Measurements from ENCODE around the gene NKIRAS1.
"Not testable (repeated sequence)": the region's sequence is repeated elsewhere in the genome, so short reads cannot be mapped to it uniquely, and the experiment has no call there.

Gene NKIRAS1

DNA sequence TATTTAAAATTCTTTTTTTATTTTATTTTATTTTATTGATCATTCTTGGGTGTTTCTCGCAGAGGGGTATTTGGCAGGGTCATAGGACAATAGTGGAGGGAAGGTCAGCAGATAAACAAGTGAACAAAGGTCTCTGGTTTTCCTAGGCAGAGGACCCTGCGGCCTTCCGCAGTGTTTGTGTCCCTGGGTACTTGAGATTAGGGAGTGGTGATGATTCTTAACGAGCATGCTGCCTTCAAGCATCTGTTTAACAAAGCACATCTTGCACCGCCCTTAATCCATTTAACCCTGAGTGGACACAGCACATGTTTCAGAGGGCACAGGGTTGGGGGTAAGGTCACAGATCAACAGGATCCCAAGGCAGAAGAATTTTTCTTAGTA lies 46.1 kb downstream of the NKIRAS1 start:
- not testable (repeated sequence) for DNase-seq (ENCODE audit: low read depth in 2 of 2)

DNA sequence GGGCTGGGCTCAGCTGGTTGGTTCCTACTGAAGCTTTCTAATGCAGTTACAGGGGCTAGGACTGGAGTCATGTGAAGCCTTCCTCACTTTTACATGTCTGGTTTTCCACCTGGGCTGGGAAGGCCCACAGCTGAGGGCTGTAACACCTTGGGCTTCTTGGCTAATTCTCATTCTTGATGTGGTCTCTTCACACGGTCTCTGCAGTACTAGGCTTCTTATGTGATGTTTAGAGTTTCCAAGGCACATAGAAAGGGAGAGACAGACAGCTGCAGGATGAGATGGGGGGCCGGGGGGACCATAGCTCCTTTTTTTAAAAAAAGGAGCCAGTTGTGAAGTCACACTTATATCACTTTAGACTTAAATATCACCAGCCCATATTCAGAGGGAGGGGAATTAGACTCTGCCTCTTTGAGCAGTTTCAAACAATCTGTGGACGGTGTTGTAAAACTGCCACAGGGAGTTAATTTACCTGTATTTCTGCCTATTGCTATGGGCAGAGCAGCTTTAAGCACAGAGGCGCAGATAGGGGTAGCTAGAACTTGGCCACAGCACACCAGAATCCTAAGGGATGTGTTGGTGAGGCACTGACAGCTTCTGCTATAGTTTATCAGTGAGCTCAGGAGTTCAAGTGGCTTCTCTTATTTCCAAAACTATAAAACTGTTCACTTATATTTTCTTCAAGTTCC lies 46.7 kb downstream of the NKIRAS1 start:
- DNase-seq (ENCODE audit: low read depth in 2 of 2): no peak

DNA sequence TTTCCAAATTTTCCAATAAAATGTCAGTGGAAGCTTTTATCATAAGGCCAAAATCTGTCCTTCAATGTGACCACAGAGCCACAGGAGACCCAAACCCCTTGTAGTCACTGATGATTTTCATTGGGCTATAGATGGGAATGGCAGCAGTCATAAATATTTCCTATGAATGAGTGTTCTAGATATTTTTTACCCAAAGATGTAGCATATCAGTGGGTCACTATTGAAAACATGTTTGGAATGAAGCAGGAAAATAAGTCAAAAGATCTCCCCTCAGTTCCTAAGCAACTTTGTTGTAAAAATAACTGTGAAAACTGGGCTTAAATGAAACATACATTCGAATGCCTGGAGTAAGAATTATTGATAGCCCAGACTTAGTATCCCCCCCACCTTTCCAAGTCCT lies 49.0 kb downstream of the NKIRAS1 start:
- DNase-seq (ENCODE audit: low read depth in 2 of 2): no peak

DNA sequence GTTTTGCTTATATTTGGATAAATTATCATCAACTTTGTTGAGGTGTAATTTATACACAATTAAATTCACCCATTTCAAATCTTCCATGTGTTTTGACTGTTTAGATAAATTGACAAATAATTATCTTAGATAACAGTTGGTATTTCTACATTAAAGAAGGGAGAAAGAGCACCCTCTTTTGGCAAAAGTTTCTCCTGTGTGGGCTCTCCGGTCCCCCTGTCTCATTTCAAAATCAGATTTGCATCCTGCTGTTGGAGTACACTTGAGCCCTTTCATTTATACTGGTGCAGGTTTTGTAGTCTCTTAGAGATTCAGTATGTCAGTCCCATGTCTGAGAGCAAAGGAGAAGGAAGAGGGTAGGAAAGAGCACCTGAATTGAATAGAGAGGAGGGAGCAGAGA lies 49.4 kb downstream of the NKIRAS1 start:
- no peak for DNase-seq (ENCODE audit: low read depth in 2 of 2)

DNA sequence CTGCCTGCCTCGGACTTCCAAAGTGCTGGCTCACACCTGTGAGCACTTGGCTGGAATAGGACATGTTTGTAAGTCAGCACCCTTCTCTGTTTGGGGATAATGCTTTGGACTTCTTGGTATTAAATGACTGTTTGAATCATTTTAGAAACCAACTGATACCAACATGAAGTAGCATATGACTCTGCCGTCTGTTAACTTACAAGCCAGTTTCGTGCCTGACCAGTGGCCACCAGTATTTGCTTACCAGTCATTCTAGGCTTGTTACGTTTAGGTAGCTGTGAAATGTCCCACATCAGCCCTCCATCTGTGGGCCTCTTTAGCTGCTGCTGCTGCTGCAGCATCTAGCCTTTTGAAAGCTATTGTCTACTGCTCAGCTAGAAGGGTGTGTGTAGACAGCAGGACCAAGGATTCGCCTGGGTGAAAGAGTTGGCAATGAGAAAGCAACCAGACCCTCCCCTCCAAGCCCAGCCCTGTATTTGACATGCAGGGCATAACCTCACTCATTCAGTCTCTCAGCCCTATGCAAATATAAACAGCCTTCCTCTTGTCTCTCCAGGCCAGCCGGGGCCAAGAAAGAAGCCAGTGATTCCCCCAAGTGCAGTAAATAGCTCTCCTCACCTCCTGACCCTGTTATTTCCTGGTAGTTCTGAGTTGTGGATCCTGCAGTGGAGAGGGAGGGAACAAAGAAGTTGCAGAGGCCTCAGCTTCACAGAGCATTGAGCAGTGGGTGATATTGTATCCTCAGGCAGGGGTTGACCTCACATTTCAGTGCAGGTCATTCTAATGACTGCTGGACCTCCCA lies 51.0 kb downstream of the NKIRAS1 start:
- no peak for DNase-seq (ENCODE audit: low read depth in 2 of 2)

DNA sequence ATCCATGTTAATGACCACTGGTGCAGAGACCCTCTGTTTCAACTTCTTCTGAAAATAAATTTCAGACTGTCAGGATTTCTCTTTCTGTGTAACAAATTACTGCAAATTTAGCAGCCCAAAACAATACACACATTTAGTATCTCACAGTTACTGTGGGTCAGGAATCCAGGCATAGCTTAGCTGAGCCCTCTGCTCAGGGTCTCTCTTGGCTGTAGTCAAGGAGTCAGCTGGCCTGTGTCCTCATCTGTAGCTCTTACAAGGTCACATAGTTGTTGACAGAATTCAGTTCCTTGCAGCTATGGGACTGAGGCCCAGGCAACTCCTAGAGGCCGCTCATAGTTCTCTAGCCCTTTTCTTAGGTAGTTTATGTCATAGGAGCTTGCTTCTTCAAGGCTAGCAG lies 51.9 kb downstream of the NKIRAS1 start:
- no peak for DNase-seq (ENCODE audit: low read depth in 2 of 2)

DNA sequence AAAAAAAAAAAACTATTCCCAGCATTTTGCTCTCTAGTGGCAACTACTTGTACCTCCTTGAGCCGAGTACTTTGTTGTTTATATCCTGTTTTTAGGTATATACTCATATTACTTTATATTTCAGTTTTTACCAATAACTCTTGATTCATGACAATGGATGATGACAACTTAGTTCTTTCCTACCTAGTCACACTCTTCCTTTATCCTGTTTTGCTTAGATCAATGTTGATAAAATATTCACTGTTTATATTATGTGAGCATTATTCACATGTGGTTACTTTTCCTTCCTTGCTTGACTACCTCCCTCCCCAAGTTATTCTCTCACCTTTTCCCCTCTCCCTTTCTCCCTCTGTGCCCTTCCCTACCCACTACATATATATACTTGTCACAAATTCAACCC lies 53.7 kb downstream of the NKIRAS1 start:
- no peak for DNase-seq (ENCODE audit: low read depth in 2 of 2)

DNA sequence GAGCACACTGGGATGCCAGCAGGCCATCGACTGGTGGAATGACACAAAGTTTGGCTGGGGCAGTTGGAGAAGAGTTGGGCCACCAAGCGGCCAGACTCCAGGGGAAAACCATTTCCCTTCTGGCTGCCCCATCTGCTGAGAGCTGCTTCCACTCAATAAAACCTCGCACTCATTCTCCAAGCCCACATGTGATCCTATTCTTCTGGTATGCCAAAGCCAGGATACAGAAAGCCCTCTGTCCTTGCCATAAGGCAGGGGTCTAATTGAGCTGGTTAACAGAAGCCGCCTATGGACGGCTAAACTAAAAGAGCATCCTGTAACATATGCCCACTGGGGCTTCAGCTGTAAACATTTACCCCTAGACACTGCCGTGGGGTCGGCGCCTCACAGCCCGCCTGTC lies 55.1 kb downstream of the NKIRAS1 start:
- DNase-seq (ENCODE audit: low read depth in 2 of 2): no peak

DNA sequence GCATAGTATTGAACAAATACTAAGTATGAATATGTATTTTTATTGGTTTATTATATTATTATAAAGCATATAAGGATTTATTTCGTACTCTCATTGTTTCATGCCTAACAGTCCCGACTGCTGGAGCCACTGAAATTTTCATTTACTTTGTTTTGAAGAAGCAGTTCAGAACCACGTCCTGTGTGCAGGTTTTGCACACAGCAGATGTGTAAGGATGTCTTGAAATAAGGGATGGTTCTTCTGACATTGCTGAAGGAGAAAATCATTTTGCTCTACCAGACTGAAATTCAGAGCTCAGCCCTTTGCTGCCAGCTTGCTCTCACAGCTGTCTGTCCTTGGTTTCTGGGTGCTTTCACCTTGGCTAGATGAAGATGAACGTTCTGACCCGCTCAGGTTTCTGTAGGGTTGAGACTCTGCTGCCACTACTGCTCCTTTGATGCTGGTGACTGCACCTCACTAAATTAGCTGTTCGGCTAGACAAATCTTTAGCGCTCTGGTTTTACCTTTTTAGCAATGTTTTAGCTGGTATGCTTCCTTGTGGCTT lies 56.9 kb downstream of the NKIRAS1 start:
- DNase-seq (ENCODE audit: low read depth in 2 of 2): no peak

DNA sequence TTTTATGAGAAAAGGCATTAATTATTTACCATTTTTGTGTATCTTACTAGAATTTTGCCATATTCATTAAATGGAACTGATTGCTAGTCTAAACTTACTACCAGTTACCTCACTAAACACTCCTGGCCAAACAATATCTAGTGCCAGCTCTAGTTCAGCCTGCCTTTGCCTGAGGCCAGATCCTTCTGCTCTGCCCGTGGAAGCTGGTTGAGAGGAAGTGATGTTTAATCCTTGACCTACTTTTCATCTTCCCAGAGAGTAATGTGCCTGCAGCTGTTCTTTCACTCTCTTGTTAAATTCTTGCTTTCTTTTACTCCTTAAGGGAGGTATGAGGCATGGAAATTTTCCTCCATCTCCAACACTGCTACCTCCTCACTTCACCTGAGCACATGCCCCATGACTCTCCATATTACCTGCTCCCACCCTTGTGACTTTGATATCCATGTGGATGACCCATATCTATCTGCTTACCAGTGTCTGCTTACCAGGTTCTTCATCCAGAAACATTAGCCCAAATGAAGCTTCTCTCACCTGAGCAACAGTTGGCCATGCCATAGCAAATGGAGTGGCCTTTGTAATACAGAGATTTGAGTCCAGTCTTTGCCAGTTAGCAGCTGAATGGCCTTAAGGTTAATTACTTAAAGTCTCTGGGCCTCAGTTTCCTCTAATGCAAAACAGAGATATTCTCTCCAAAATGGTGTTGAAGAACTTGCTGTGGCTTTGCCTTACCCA lies 57.6 kb downstream of the NKIRAS1 start:
- no peak for DNase-seq (ENCODE audit: low read depth in 2 of 2)

DNA sequence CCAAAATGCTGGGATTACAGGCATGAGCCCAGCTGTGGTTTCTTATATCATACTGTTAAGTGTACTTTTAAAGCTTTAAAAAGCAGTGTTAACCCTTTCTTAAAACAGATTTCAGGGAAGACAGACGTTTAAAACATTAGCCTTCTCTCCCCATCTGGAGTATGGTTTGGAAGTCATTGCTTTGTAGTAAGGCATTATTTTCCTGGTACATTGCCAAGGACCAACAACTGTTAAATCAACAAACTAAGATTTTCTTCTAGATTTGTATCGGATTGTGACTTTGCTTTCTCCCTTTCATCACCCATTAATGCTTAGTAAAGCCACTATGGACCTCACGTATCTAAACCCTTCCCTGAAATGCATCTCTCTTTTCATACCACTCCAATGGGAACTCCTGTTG lies 60.5 kb downstream of the NKIRAS1 start:
- no peak for DNase-seq (ENCODE audit: low read depth in 2 of 2)

DNA sequence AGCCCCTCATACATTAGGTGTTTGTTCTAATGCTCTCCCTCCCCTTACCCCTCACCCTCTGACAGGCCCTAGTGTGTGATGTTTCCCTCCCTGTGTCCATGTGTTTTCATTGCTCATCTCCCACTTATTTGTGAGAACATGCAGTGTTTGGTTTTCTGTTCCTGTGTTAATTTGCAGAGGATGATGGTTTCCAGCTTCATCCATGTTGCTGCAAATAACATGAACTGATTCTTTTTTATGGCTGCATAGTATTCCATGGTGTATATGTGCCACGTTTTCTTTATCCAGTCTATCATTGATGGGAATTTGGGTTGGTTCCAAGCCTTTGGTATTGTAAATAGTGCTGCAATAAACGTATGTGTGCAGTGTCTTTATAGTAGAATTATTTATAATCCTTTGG lies 67.3 kb downstream of the NKIRAS1 start:
- DNase-seq (ENCODE audit: low read depth in 2 of 2): not testable (repeated sequence)

DNA sequence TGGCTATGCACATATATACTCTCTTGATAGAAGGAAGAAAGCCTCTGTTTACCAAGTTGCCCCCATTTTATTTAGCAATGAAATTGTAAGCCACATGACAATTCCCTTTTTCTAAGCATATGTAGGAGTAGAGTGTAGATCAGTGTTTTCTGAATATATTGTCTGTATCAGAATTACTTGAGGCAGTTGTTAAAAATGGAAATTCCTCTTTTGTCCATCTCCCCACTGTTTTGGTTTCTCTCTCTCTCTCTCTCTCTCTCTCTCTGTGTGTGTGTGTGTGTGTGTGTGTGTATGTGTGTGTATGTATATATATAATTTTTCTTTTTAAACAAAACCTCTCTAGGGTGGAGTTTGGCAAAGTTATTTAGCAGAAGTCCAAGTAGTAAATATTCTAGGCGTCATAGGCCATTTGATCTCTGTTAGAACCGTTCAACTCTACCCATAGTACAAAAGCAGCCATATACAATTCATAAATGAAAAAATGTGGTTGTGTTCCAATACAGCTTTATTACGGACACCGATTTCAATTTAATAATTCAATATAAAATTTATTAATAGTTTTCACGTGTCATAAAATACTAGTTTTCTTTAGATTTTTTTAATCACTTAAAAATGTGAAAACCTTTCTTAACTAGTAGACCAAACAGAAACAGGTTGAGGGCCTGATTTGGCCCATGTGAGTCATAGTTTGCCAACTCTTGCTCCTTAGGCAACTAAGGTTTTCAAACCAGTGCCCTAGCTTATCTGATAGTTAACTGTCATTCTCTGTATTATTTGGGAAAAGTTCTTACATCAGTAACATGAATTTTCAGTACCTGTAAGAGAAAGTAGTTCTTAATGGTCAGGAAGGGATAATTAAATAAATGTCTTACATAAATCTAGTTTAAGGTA lies 71.2 kb downstream of the NKIRAS1 start:
- DNase-seq (ENCODE audit: low read depth in 2 of 2): no peak

DNA sequence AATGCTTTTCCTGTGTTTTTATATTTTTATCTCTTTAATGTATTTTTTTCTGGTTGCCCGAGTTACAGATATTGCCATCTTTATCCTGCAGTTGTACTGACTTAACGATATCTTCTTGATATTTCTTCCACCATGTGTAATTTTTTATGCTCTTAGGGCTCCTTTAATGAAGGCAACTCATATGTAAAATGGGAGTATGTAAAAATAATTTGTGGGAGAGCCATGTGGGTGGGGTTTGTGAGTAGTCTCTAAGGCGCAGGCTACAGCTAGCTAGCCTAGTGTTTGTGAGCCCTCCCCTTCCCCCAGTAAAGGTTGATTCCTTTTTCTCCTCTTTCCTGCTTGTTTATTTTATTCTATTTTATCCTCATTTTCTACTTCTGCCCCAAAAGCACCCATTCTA lies 72.9 kb downstream of the NKIRAS1 start:
- no peak for DNase-seq (ENCODE audit: low read depth in 2 of 2)
